SHP77 (cell line): Measurements from ENCODE around the gene MALAT1.
A peak's percentile ranks its signal among the peaks of the same experiment; 100 is the strongest.
"Not testable (repeated sequence)": the region's sequence is repeated elsewhere in the genome, so short reads cannot be mapped to it uniquely, and the experiment has no call there.

ENCODE experiments used
- DNase-seq, 2 experiments: peaks; one replicate each; lab custom pipeline; 2025; lab: John Stamatoyannopoulos, UW

Gene MALAT1

GRCh38 chr11:65498042-65498726 lies 661 bp upstream of the MALAT1 start:
- DNase-seq: peak; percentile 49 to 63

DNA sequence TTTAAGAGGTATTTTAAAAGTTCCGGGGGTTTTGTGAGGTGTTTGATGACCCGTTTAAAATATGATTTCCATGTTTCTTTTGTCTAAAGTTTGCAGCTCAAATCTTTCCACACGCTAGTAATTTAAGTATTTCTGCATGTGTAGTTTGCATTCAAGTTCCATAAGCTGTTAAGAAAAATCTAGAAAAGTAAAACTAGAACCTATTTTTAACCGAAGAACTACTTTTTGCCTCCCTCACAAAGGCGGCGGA lies 193 bp upstream of the MALAT1 start:
- DNase-seq: no peak

DNA sequence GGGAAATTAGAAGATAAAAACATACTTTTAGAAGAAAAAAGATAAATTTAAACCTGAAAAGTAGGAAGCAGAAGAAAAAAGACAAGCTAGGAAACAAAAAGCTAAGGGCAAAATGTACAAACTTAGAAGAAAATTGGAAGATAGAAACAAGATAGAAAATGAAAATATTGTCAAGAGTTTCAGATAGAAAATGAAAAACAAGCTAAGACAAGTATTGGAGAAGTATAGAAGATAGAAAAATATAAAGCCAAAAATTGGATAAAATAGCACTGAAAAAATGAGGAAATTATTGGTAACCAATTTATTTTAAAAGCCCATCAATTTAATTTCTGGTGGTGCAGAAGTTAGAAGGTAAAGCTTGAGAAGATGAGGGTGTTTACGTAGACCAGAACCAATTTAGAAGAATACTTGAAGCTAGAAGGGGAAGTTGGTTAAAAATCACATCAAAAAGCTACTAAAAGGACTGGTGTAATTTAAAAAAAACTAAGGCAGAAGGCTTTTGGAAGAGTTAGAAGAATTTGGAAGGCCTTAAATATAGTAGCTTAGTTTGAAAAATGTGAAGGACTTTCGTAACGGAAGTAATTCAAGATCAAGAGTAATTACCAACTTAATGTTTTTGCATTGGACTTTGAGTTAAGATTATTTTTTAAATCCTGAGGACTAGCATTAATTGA lies 1.0 kb downstream of the MALAT1 start:
- no peak for DNase-seq

- no peak for DNase-seq
Observed at GRCh38 chr11:65500387-65501185, 1.7 kb downstream of the MALAT1 start.

- no peak for DNase-seq
Observed at GRCh38 chr11:65501186-65501471, 2.3 kb downstream of the MALAT1 start.

DNA sequence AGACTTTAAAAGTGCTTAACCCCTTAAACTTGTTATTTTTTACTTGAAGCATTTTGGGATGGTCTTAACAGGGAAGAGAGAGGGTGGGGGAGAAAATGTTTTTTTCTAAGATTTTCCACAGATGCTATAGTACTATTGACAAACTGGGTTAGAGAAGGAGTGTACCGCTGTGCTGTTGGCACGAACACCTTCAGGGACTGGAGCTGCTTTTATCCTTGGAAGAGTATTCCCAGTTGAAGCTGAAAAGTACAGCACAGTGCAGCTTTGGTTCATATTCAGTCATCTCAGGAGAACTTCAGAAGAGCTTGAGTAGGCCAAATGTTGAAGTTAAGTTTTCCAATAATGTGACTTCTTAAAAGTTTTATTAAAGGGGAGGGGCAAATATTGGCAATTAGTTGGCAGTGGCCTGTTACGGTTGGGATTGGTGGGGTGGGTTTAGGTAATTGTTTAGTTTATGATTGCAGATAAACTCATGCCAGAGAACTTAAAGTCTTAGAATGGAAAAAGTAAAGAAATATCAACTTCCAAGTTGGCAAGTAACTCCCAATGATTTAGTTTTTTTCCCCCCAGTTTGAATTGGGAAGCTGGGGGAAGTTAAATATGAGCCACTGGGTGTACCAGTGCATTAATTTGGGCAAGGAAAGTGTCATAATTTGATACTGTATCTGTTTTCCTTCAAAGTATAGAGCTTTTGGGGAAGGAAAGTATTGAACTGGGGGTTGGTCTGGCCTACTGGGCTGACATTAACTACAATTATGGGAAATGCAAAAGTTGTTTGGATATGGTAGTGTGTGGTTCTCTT lies 2.8 kb downstream of the MALAT1 start:
- DNase-seq: no peak

- no peak for DNase-seq
Observed at GRCh38 chr11:65502274-65502554, 3.4 kb downstream of the MALAT1 start.

DNA sequence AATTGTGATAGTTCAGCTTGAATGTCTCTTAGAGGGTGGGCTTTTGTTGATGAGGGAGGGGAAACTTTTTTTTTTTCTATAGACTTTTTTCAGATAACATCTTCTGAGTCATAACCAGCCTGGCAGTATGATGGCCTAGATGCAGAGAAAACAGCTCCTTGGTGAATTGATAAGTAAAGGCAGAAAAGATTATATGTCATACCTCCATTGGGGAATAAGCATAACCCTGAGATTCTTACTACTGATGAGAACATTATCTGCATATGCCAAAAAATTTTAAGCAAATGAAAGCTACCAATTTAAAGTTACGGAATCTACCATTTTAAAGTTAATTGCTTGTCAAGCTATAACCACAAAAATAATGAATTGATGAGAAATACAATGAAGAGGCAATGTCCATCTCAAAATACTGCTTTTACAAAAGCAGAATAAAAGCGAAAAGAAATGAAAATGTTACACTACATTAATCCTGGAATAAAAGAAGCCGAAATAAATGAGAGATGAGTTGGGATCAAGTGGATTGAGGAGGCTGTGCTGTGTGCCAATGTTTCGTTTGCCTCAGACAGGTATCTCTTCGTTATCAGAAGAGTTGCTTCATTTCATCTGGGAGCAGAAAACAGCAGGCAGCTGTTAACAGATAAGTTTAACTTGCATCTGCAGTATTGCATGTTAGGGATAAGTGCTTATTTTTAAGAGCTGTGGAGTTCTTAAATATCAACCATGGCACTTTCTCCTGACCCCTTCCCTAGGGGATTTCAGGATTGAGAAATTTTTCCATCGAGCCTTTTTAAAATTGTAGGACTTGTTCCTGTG lies 3.9 kb downstream of the MALAT1 start:
- no peak for DNase-seq

- no peak for DNase-seq
Observed at GRCh38 chr11:65503368-65503948, 4.6 kb downstream of the MALAT1 start.

GRCh38 chr11:65503949-65504673 lies 5.3 kb downstream of the MALAT1 start:
- DNase-seq: no peak

- DNase-seq: no peak
Observed at GRCh38 chr11:65504674-65505465, 6.0 kb downstream of the MALAT1 start.

- DNase-seq: no peak
Observed at GRCh38 chr11:65505466-65506289, 6.8 kb downstream of the MALAT1 start.

GRCh38 chr11:65506290-65506771 lies 7.5 kb downstream of the MALAT1 start:
- DNase-seq: no peak

GRCh38 chr11:65506772-65507505 lies 8.1 kb downstream of the MALAT1 start:
- DNase-seq: peak in 1 of 2 experiments; percentile 52

DNA sequence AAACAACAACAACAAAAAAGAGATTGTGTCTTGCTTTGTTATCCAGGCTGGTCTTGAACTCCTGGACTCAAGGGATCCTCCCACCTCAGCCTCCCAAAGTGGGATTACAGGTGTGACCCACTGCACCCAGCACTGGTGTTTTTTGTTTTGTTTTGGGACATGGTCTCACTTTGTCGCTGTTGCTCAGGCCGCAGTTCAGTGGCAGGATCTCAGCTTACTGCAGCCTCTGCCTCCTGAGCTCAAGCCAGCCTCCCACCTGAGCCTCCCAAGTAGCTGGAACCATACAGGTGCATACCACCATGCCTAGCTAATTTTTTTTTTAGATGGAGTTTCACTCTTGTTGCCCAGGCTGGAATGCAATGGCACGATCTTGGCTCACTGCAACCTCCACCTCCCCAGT lies 13.5 kb downstream of the MALAT1 start:
- not testable (repeated sequence) for DNase-seq

GRCh38 chr11:65516135-65516968 lies 17.5 kb downstream of the MALAT1 start:
- DNase-seq: no peak

GRCh38 chr11:65518941-65519549 lies 20.2 kb downstream of the MALAT1 start:
- not testable (repeated sequence) for DNase-seq
